GM23338 (cell line): Measurements from ENCODE around the gene ABCA1. TPM values are rescaled to one million over a fixed set of nuclear protein-coding genes. Genes with fewer than 3 reads are reported as not detected.

ENCODE experiments used
- ATAC-seq: fragments of 200-7000 bp; cut with Tn5 transposase; 3 replicates; pipeline ENCODE4 v1.9.1; 2020
- DNase-seq: peaks from one replicate; pipeline ENCODE4 v3.0.0-alpha.2; 2015; ENCODE audit warnings: low spot score
- H2AFZ ChIP-seq: fragments of 200-600 bp; sonication (generic); 2 replicates; pipeline ENCODE4 v1.8.0; 2016; ENCODE audit warnings: antibody characterized with exemption, mild to moderate bottlenecking, moderate library complexity
- H3F3A ChIP-seq: fragments of 200-600 bp; sonication (generic); replicated peaks from 2 replicates; pipeline ENCODE4 v1.8.0; 2017; ENCODE audit warnings: antibody characterized with exemption, mixed run types, low read depth
- H3K27ac ChIP-seq: fragments of 200-600 bp; sonication (generic); 2 replicates; pipeline ENCODE4 v1.6.1; 2016; ENCODE audit warnings: low read depth
- H3K27me3 ChIP-seq: fragments of 200-600 bp; sonication (generic); 2 replicates; pipeline ENCODE4 v1.8.0; 2016; ENCODE audit warnings: mild to moderate bottlenecking, mixed run types, moderate library complexity; ENCODE audit not compliant: insufficient read depth
- H3K36me3 ChIP-seq: fragments of 200-600 bp; sonication (generic); 2 replicates; pipeline ENCODE4 v1.8.0; 2016; ENCODE audit warnings: mild to moderate bottlenecking; ENCODE audit not compliant: insufficient read depth
- H3K4me1 ChIP-seq: fragments of 200-600 bp; sonication (generic); 2 replicates; pipeline ENCODE4 v1.8.0; 2016; ENCODE audit warnings: mild to moderate bottlenecking, moderate library complexity; ENCODE audit not compliant: insufficient read depth
- H3K4me2 ChIP-seq: fragments of 200-600 bp; sonication (generic); 2 replicates; pipeline ENCODE4 v1.7.1; 2017; ENCODE audit warnings: mixed run types
- H3K4me3 ChIP-seq: fragments of 200-600 bp; sonication (generic); 2 replicates; pipeline ENCODE4 v1.6.1; 2016; ENCODE audit warnings: mixed run types
- H3K79me2 ChIP-seq: fragments of 200-600 bp; sonication (generic); replicated peaks from 2 replicates; pipeline ENCODE4 v1.8.0; 2017; ENCODE audit warnings: mild to moderate bottlenecking; ENCODE audit not compliant: insufficient read depth
- H3K9me2 ChIP-seq: fragments of 200-600 bp; sonication (generic); 2 replicates; pipeline ENCODE4 v1.8.0; 2017; ENCODE audit not compliant: insufficient read depth
- H4K20me1 ChIP-seq: fragments of 200-600 bp; sonication (generic); replicated peaks from 2 replicates; pipeline ENCODE4 v1.8.0; 2017; ENCODE audit warnings: mild to moderate bottlenecking; ENCODE audit not compliant: insufficient read depth
- H3K27ac Mint-ChIP-seq: 2 replicates; pipeline ENCODE4 v1.8.0; 2020; ENCODE audit warnings: inconsistent platforms, mild to moderate bottlenecking, moderate library complexity, mixed read lengths
- H3K27me3 Mint-ChIP-seq: 3 replicates; pipeline ENCODE4 v1.8.0; 2022; ENCODE audit warnings: low read depth, mild to moderate bottlenecking, moderate library complexity, mixed read lengths, inconsistent platforms; ENCODE audit not compliant: insufficient read depth, poor library complexity
- H3K36me3 Mint-ChIP-seq: 3 replicates; pipeline ENCODE4 v1.8.0; 2021; ENCODE audit warnings: low read depth, mild to moderate bottlenecking, inconsistent platforms, moderate library complexity, mixed read lengths
- H3K4me1 Mint-ChIP-seq: 3 replicates; pipeline ENCODE4 v1.8.0; 2020; ENCODE audit warnings: mild to moderate bottlenecking, inconsistent platforms, mixed read lengths
- H3K4me3 Mint-ChIP-seq: 3 replicates; pipeline ENCODE4 v1.8.0; 2021; ENCODE audit warnings: moderate library complexity, mild to moderate bottlenecking, inconsistent platforms, mixed read lengths
- H3K9me3 Mint-ChIP-seq: 3 replicates; pipeline ENCODE4 v1.8.0; 2020; ENCODE audit warnings: moderate library complexity, mild to moderate bottlenecking, inconsistent platforms, mixed read lengths
- CTCF ChIP-seq, 2 experiments: fragments of 200-600 bp in 1 of 2; sonication (generic) in 1 of 2; conservative IDR thresholded peaks; 2 replicates each; pipeline versions ENCODE4 v1.5.1 to v1.6.1; 2016 to 2017; ENCODE audit warnings: antibody characterized with exemption in 2 of 2, low read depth in 2 of 2, mild to moderate bottlenecking in 2 of 2, moderate library complexity in 1 of 2
- STAT1 ChIP-seq: IDR thresholded peaks from one replicate; pipeline ENCODE4 v1.6.1; 2016; ENCODE audit warnings: antibody characterized with exemption; ENCODE audit not compliant: unreplicated experiment
- ZNF462 ChIP-seq: fragments of 250-450 bp; sonication (Bioruptor Pico); IDR thresholded peaks from 2 replicates; pipeline ENCODE4 v1.5.0; 2020; ENCODE audit warnings: mild to moderate bottlenecking, moderate library complexity
- polyA plus RNA-seq: library from polyadenylated mRNA; unstranded; fragments of >200 nt; fragmentation: Nextera tagmentation; extraction: Ambion mirVana; gene quantifications from 2 replicates; pipeline ENCODE4 v1.2.1, GENCODE V29; 2016
- total RNA-seq: library from RNA; depleted of rRNA; stranded (reverse); fragments of >200 nt; shearing (Covaris generic); gene quantifications from 2 replicates; pipeline ENCODE4 v1.2.3, GENCODE V29; 2014

ABCA1 gene
- total and polyA plus RNA-seq, 2 experiments from 2014 or later = 1.4 to 2.8 TPM

- TF ChIP-seq ZNF462 (no peak), STAT1 (no peak)
Measured at GRCh38 chr9:104864675-104865104, 63.3 kb downstream of the ABCA1 start (continued).

GRCh38 chr9:104863180-104863883 is 64.6 kb downstream of the ABCA1 start:
- TF ChIP-seq STAT1 = no peak
- TF ChIP-seq CTCF (conservative IDR thresholded peaks at IDR 0.05; ENCODE audit: low read depth in 2 of 2) = peak; percentile 86 to 95

More at GRCh38 chr9:104863180-104863883, 64.6 kb downstream of the ABCA1 start:
- peaks cover 40% of the 10 kb centered on the region for H3K4me1 ChIP-seq
- peak overlapping the region; percentile 57 for H3K27ac ChIP-seq
- peak overlapping the region; percentile 23; the same call in 1 of the 2 replicates for H3K4me3 ChIP-seq
- ATAC-seq = peak; percentile 85
- peak overlapping the region; percentile 50; the same call in 1 of the 2 replicates for H3K27ac Mint-ChIP-seq
- no peaks in the 10 kb centered on the region for H3K36me3 ChIP-seq
- peak; percentile 91 for DNase-seq
- peaks cover 29% of the 10 kb centered on the region for H3K36me3 Mint-ChIP-seq
- no peaks in the 10 kb centered on the region for H4K20me1 ChIP-seq
- peak overlapping the region; percentile 51 for H3K4me2 ChIP-seq
- H3K4me1 Mint-ChIP-seq = peaks cover 49% of the 10 kb centered on the region
- H3K9me3 Mint-ChIP-seq = peaks cover 4% of the 10 kb centered on the region; the same call in 2 of the 3 replicates
- peak overlapping the region; percentile 45 for H3K4me3 Mint-ChIP-seq
- no peaks in the 10 kb centered on the region for H3K79me2 ChIP-seq
- no peaks in the 10 kb centered on the region for H3K9me2 ChIP-seq
- H3F3A ChIP-seq = peaks cover 7% of the 10 kb centered on the region; the same call in 1 of the 2 replicates
- no peaks in the 10 kb centered on the region for H3K27me3 ChIP-seq
- H3K27me3 Mint-ChIP-seq = peaks cover 16% of the 10 kb centered on the region
- H2AFZ ChIP-seq = no peak overlapping the region
